GM18861 (cell line): Measurements from ENCODE around the gene SLC26A3.

Source experiments
- ATAC-seq: cut with Tn5 transposase; IDR thresholded peaks from one replicate; pipeline ENCODE4 v1.9.1; 2021; ENCODE audit not compliant: unreplicated experiment

SLC26A3 gene

GRCh38 chr7:107816011-107816566 lies 13.1 kb upstream of the SLC26A3 start:
- ATAC-seq, result no peak

- ATAC-seq, result no peak
These were observed 12.3 kb upstream of the SLC26A3 start for GRCh38 chr7:107815254-107815882.

DNA sequence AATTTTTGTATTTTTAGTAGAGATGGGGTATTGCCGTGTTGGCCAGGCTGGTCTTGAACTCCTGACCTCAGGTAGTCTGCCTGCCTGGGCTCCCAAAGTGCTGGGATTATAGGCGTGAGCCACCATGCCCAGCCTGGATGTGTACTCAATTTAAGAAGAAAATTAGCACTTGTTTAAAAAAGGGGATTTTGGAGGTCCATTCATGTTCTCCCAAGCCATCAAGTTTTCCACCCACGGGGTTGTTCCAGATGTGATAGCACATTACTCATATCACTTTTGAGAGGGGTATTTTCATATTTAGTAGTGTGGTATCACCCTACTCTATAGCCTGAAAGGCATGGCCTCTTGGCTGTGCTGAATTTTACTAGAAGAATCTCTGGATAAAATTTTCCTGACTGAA lies 10.5 kb upstream of the SLC26A3 start:
- ATAC-seq, result no peak

- no peak for ATAC-seq
These were observed 8.9 kb upstream of the SLC26A3 start for GRCh38 chr7:107811934-107812333.

DNA sequence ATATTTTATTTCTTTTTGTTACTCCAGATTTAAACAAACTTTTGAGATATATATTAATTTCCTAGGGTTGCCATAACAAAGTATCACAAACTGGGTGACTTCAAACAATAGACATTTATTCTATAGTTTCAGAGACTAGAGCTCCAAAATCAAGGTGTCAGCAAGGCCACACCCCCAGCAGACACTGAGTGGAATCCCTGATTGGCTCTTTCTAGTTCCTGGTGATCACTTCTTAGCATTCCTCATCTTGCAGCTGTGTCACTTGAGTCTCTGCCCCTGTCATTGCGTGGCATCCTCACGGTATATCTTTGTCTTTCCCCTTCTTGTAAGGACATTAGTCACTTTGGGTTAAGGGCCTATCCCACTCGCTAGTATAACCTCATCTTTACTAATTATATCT lies 7.6 kb upstream of the SLC26A3 start:
- ATAC-seq, result no peak

GRCh38 chr7:107809179-107809578 lies 6.2 kb upstream of the SLC26A3 start:
- no peak for ATAC-seq

DNA sequence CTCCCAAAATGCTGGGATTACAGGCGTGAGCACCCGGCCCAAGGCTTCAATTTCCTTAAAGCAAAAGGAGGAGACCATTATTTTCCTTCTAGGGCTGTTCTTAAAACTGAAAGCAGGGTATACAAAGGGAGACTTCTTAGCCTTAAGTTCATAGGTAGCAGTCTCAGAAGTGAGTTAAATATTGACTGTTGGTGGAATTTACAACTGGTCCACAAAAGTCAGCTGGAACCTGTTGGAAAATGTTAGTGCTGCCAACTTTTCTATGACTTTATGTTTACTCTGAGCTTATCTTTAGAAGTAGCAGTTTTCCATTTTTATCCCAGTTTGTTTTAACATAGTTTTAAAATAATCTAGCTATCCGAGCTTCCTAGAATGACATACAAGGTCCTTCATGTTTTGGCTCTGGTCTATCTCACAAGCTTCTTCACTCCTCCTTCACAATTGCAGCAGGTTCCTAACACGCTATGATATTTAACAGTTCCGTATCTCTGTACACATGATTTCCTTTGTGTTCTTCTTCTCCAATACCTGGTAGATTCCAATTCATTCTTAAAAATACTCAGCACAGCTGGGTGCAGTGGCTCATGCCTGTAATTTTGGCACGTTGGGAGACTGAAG lies 3.3 kb downstream of the SLC26A3 start:
- no peak for ATAC-seq

DNA sequence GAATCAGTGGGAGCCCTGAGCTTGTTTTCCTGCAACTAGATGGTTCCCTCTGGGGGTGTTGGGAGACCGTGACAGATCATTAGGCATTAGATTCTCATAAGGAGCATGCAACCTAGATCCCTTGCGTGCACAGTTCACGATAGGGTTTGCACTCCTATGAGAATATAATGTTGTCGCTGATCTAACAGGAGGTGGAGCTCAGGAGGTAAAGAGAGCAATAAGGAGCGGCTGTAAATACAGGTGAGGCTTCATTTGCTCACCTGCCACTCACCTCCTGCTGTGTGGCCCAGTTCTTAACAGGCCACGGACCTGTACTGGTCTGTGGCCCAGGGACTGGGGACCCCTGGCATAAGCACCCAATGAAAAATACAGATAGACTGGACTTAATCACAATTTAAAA lies 10.7 kb downstream of the SLC26A3 start:
- ATAC-seq, result no peak

DNA sequence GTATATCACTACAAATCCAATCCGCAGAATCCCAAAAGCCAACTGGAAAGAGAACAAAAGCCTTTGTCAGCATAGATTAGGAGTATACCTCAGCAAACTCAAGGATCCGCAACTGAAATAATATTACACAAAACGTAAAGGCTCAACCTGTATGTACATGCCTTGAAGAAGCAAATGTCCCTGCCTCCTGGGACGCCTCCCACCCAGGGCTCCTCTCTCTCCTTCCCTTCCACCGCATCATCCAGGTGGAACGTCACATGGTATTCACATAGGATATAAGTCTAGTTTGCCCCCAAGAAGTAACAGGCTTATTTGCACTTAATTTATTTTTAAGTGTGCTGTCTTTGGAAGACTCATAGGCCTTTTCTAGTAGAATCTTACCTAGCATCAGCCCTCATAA lies 13.4 kb downstream of the SLC26A3 start:
- no peak for ATAC-seq

DNA sequence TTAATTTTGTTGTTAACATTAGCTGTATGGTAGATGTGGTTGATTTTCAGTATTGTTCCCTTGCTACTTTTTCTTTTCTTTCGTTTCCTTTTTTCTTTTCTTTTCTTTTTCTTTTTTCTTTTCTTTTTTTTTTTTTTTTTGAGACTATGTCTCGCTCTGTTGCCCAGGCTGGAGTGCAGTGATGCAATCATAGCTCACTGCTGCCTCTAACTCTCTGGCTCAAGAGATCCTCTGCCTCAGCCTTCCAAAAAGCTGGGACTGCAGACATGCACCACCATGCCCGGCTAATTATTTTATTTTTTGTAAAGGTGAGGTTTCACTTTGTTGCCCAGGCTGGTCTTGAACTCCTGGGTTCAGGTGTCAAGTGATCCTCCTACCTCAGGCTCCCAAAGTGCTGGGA lies 14.4 kb downstream of the SLC26A3 start:
- ATAC-seq, result no peak

GRCh38 chr7:107788216-107788615 lies 14.8 kb downstream of the SLC26A3 start:
- ATAC-seq, result no peak

DNA sequence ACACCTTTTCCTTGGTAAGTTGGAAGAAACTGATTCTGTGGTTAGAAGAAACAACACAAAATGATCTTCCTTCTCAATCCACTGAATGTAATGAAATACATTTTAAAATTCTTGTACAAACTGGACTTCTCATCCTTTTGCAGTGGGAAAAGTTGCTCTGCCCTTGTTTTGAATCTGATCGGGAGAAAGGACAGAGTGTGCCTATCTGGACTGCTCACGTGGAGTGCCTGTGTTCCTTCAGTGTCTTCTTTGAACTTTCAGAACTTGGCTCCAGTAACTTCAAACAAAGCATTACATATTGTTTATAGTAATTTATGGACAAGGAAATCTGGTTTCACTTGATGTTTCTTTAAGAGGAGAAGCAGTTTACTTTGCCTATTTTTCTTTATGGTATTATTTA lies 17.1 kb downstream of the SLC26A3 start:
- ATAC-seq, result no peak

DNA sequence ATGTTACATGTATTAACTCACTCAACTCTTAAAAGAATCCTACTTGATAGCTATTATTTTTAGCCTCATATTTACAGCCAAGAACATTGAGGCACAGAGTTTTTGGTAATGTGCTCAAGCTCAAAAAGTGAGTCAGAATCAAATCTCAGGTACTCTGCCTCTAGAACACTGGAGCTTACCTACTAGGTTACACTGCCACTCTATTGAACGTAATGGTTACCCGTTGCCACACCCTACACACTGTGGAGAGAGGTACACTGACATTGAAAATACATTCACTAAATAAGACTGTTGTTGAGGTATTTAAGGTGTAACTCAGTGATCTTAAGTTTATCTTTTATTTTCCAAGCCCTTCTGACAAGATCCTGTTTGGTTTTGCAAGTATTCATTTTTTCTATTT lies 17.9 kb downstream of the SLC26A3 start:
- no peak for ATAC-seq

DNA sequence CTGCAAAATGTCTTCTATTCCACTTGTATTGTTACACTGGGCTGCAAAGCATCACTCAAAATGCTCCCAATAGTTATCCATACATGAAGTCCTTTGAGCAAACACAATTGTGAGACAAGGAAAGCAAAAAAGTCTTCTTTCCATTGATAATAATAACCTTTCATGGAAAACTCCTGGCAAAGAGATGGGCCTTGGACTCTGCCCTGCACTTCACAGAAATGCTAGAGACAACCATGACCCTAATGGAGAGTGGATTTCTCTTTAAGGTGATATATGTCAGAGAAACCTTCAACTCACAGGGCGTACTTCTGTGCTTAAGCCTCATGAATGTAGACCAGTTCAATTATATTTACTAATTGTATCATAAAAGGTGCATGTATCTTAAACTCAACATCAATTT lies 19.4 kb downstream of the SLC26A3 start:
- ATAC-seq, result no peak

DNA sequence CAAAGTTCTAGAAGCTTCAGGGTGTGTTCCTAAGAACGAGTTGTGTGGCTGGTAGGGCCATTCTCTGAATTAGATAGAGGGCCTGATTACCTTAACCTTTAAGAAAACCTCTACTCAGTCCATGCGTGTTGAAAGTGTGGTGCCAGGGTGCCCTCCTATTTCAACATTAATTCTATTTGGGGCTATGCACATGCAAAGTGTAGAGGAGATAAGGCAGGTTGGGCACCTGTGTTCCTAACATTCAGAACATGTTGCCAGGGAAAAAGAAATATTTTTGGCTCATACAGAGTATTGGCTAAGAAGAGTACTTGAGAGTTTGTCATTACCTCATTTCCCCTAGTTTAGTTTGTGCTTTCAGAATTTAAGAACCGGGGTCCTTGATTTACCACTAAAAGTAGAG lies 20.6 kb downstream of the SLC26A3 start:
- ATAC-seq, result no peak

- no peak for ATAC-seq
These were observed 23.4 kb downstream of the SLC26A3 start for GRCh38 chr7:107779647-107780099.

DNA sequence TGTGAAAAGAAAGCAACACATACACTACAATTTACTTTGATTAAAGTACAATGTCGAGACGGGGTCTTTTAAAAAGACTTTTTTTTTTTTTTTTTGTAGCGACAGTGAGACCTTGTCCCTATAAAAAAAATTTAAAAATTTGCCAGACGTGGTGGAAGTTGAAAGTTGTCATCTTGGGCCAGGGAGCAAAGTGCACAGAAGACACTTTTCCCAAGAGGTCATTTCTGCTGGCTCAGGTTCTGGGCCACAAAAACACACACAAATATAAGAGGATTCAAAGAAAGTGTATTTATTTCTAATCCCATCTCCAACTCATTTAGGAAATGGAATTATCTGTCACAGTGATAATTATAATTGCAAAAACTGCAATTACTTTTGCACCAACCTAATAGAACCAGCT lies 24.7 kb downstream of the SLC26A3 start:
- no peak for ATAC-seq

GRCh38 chr7:107777702-107778101 lies 25.3 kb downstream of the SLC26A3 start:
- no peak for ATAC-seq

GRCh38 chr7:107773027-107773426 lies 30.0 kb downstream of the SLC26A3 start:
- ATAC-seq, result no peak

DNA sequence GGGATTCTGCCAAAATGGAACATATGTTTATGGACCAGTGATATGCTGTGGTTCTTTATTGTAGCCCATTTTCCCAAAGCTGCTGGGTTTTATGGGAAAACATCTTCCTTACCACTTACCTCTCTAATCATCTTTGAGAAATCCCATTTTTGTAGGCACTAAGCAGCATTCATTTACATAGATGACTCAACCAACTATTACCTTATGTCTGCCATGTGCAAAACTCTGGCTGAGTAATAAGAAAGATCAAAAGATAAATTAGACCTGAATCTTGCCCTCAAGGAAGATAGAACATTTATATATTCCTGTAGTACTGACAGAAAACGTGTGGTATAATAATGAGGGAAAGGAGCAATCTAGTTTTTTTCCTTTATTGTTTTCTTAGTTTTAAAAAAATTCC lies 34.8 kb downstream of the SLC26A3 start:
- no peak for ATAC-seq

DNA sequence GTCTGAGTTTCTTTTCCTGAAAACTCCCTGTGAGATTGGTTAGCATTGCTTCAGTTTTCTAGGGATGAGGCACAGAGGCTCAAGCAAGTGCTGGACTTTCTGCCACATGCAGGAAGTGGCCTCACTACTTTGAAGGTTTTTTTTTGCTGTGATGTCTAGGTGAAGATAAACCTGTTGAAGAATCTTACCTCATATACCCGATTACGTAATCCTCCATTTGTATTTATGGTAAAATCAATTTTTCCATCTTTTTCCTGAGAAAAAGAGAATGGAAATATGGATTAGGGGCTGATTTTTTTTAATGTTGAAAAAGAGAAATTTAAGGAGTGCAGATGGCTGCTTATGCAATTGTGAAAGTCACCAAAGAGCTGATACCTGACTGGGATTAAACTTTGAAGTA lies 35.6 kb downstream of the SLC26A3 start:
- ATAC-seq, result no peak

GRCh38 chr7:107758667-107759066 lies 44.4 kb downstream of the SLC26A3 start:
- ATAC-seq, result no peak

GRCh38 chr7:107754642-107755041 lies 48.4 kb downstream of the SLC26A3 start:
- no peak for ATAC-seq
